HCT116 (cell line): Measurements from ENCODE around the gene REEP3. TPM values are rescaled to one million over a fixed set of nuclear protein-coding genes. Genes with fewer than 3 reads are reported as not detected.

Source experiments
- ATAC-seq: fragments of 200-7000 bp; cut with Tn5 transposase; 2 replicates; pipeline ENCODE4 v1.9.1; 2020; ENCODE audit warnings: mild to moderate bottlenecking, moderate library complexity
- BruUV-seq: library from RNA; stranded (reverse); fragments of 400-500 nt; replicated peaks from 2 replicates; lab custom pipeline; 2021; lab: Mats Ljungman, UMichigan
- CTCF ChIA-PET: fragments of 300-600 bp; sonication (Branson Sonifier 250); formaldehyde crosslinking; loops from one replicate; lab custom pipeline; 2021; ENCODE audit warnings: antibody characterized with exemption; lab: Charles Lee
- POLR2A ChIA-PET: fragments of 300-600, 350-600 bp; sonication (Branson Sonifier 250); formaldehyde crosslinking; loops from one replicate; lab custom pipeline; 2021; ENCODE audit warnings: antibody characterized with exemption; lab: Charles Lee
- RAD21 ChIA-PET, 2 experiments: fragments of 300-600 bp; sonication (Branson Sonifier 250); formaldehyde crosslinking; loops; one replicate each; lab custom pipeline; 2023; ENCODE audit warnings: low total read pairs in 2 of 2; ENCODE audit not compliant: uncharacterized antibody in 2 of 2, unreplicated experiment in 2 of 2, low non-redundant PET in 1 of 2; lab: Charles Lee
- DNase-seq: peaks from one replicate; pipeline ENCODE4 v3.0.0-alpha.2; 2010; ENCODE audit warnings: low read depth, low spot score
- H2AFZ ChIP-seq: fragments of 200-600 bp; shearing (Covaris generic), sonication (generic); 2 replicates; pipeline ENCODE4 v1.6.1; 2017; ENCODE audit warnings: low read depth, mixed run types, mixed read lengths, antibody characterized with exemption, low read length; ENCODE audit not compliant: poor library complexity, severe bottlenecking
- H3K27ac ChIP-seq: 2 replicates; pipeline ENCODE4 v1.5.1; 2012; ENCODE audit warnings: low read depth, low read length
- H3K27me3 ChIP-seq: fragments of 200-600 bp; sonication (generic); 2 replicates; pipeline ENCODE4 v1.6.1; 2016; ENCODE audit warnings: mixed run types, low read length, mixed read lengths; ENCODE audit not compliant: insufficient read depth
- H3K36me3 ChIP-seq, 2 experiments: fragments of 200-500 bp in 1 of 2; fragments of 200-600 bp in 1 of 2; sonication (Bioruptor generic) in 1 of 2; sonication (generic) in 1 of 2; 2 replicates each; pipeline versions ENCODE4 v1.5.1 to v1.6.1; 2014 to 2016; ENCODE audit warnings: low read length in 2 of 2, inconsistent platforms in 1 of 2, mixed read lengths in 1 of 2, mixed run types in 1 of 2; ENCODE audit not compliant: insufficient read depth in 2 of 2, control insufficient read depth in 1 of 2
- H3K4me1 ChIP-seq, 2 experiments: fragments of 200-600 bp in 1 of 2; sonication (generic) in 1 of 2; 2 replicates each; pipeline versions ENCODE4 v1.5.1 to v1.6.1; 2012 to 2017; ENCODE audit warnings: low read length in 2 of 2, inconsistent platforms in 1 of 2, mild to moderate bottlenecking in 1 of 2, mixed read lengths in 1 of 2, mixed run types in 1 of 2, moderate library complexity in 1 of 2; ENCODE audit not compliant: insufficient read depth in 2 of 2, control insufficient read depth in 1 of 2
- H3K4me2 ChIP-seq: fragments of 200-600 bp; sonication (generic); 2 replicates; pipeline ENCODE4 v1.6.1; 2017; ENCODE audit warnings: mixed run types, low read length, mixed read lengths
- H3K4me3 ChIP-seq, 2 experiments: fragments of 200-600 bp in 1 of 2; sonication (generic) in 1 of 2; replicated peaks in 1 of 2; 2 replicates each; pipeline ENCODE4 v1.5.1; 2011 to 2016; ENCODE audit warnings: low read length in 2 of 2, control low read depth in 1 of 2, low read depth in 1 of 2, mild to moderate bottlenecking in 1 of 2, mixed read lengths in 1 of 2, mixed run types in 1 of 2
- H3K79me2 ChIP-seq: fragments of 200-600 bp; sonication (generic); 2 replicates; pipeline ENCODE4 v1.6.1; 2017; ENCODE audit warnings: mild to moderate bottlenecking, mixed run types, low read length, moderate library complexity, mixed read lengths; ENCODE audit not compliant: insufficient read depth
- H3K9ac ChIP-seq: fragments of 200-600 bp; sonication (generic); 2 replicates; pipeline ENCODE4 v1.6.1; 2016; ENCODE audit warnings: low read length, mixed read lengths
- H3K9me2 ChIP-seq: fragments of 200-600 bp; sonication (generic), shearing (Covaris generic); 2 replicates; pipeline ENCODE4 v1.6.1; 2017; ENCODE audit warnings: mixed run types, mild to moderate bottlenecking, moderate library complexity; ENCODE audit not compliant: insufficient read depth
- H3K9me3 ChIP-seq, 2 experiments: fragments of 200-500 bp in 1 of 2; fragments of 200-600 bp in 1 of 2; sonication (Bioruptor generic) in 1 of 2; sonication (generic) in 1 of 2; 2 replicates each; pipeline ENCODE4 v1.6.1; 2014 to 2017; ENCODE audit warnings: low read length in 2 of 2, mixed read lengths in 2 of 2, inconsistent platforms in 1 of 2, low read depth in 1 of 2, mild to moderate bottlenecking in 1 of 2, mixed run types in 1 of 2, moderate library complexity in 1 of 2; ENCODE audit not compliant: control insufficient read depth in 1 of 2, insufficient read depth in 1 of 2
- H4K20me1 ChIP-seq: fragments of 200-600 bp; sonication (generic), shearing (Covaris generic); 2 replicates; pipeline ENCODE4 v1.6.1; 2017; ENCODE audit warnings: mixed run types, mild to moderate bottlenecking, moderate library complexity; ENCODE audit not compliant: insufficient read depth
- ATF3 ChIP-seq: IDR thresholded peaks from 2 replicates; pipeline ENCODE4 v1.6.1; 2012
- CEBPB ChIP-seq: IDR thresholded peaks from 2 replicates; pipeline ENCODE4 v1.6.1; 2012; ENCODE audit warnings: low read depth
- EGR1 ChIP-seq: IDR thresholded peaks from 2 replicates; pipeline ENCODE4 v1.6.1; 2012; ENCODE audit warnings: low read depth
- ELF1 ChIP-seq: IDR thresholded peaks from 2 replicates; pipeline ENCODE4 v1.6.1; 2012; ENCODE audit warnings: low read depth, borderline replicate concordance
- EZH2 ChIP-seq: fragments of 200-600 bp; sonication (generic); IDR thresholded peaks from 2 replicates; pipeline ENCODE4 v1.6.1; 2017; ENCODE audit warnings: antibody characterized with exemption, mixed run types
- EZH2phosphoT487 ChIP-seq: fragments of 200-600 bp; IDR thresholded peaks from 2 replicates; pipeline ENCODE4 v1.6.1; 2018; ENCODE audit warnings: antibody characterized with exemption, borderline replicate concordance
- FOSL1 ChIP-seq: IDR thresholded peaks from 2 replicates; pipeline ENCODE4 v1.6.1; 2012; ENCODE audit warnings: low read depth
- POLR2A ChIP-seq: IDR thresholded peaks from 2 replicates; pipeline ENCODE4 v1.7.0; 2011; ENCODE audit warnings: borderline replicate concordance; ENCODE audit not compliant: insufficient read depth, insufficient read length; ENCODE audit errors: extremely low read depth
- POLR2AphosphoS5 ChIP-seq: IDR thresholded peaks from 2 replicates; pipeline ENCODE4 v1.6.1; 2011; ENCODE audit warnings: mild to moderate bottlenecking, low read depth, low read length, moderate library complexity
- REST ChIP-seq: IDR thresholded peaks from 2 replicates; pipeline ENCODE4 v1.6.1; 2012; ENCODE audit warnings: low read depth
- SP1 ChIP-seq: IDR thresholded peaks from 2 replicates; pipeline ENCODE4 v1.6.1; 2012; ENCODE audit warnings: low read depth
- SRF ChIP-seq: IDR thresholded peaks from 2 replicates; pipeline ENCODE4 v1.6.1; 2012; ENCODE audit warnings: low read depth
- YY1 ChIP-seq: IDR thresholded peaks from 2 replicates; pipeline ENCODE4 v1.6.1; 2011; ENCODE audit warnings: low read length, low read depth, moderate library complexity, mild to moderate bottlenecking; ENCODE audit not compliant: insufficient replicate concordance; ENCODE audit errors: extremely low read depth
- ZFX ChIP-seq: fragments of 450-650 bp; IDR thresholded peaks from 2 replicates; pipeline ENCODE4 v1.6.1; 2017
- ZNF274 ChIP-seq: fragments of 200-500 bp; sonication (Bioruptor generic); IDR thresholded peaks from 2 replicates; pipeline ENCODE4 v1.6.1; 2014; ENCODE audit warnings: mild to moderate bottlenecking, low read depth, low read length, inconsistent platforms
- intact Hi-C: fragments of 100-400 bp; cut with micrococcal nuclease; formaldehyde crosslinking; loops from 2 replicates; pipeline ENCODE4 v1.10.0; 2022
- total RNA-seq: library from RNA; stranded (reverse); gene quantifications from one replicate; pipeline ENCODE4 v1.2.1, GENCODE V29; 2021; ENCODE audit not compliant: unreplicated experiment

Gene REEP3
- total RNA-seq, 1 experiment from 2014 or later: 41.3 TPM

- ATAC-seq: no peak
- intact Hi-C loops: no loop called here
Measured at GRCh38 chr10:63576501-63576900, 55.3 kb downstream of the REEP3 start.

More at GRCh38 chr10:63576501-63576900, 55.3 kb downstream of the REEP3 start:
- no peaks in the 10 kb centered on the region for H3K27me3 ChIP-seq
- BruUV-seq: no TSS peak
- no peaks in the 10 kb centered on the region for H3K4me1 ChIP-seq
- no peaks in the 10 kb centered on the region for H4K20me1 ChIP-seq
- H3K36me3 ChIP-seq: peaks cover 0 to 6% of the 10 kb centered on the region in 2 experiments; a peak in 1 of 4 replicates
- ChIA-PET CTCF (no interaction called here), POLR2A (no interaction called here), RAD21 (no interaction called here)
- no peak overlapping the region for H3K27ac ChIP-seq
- peaks cover 20% of the 10 kb centered on the region; the same call in 1 of the 2 replicates for H3K79me2 ChIP-seq
- DNase-seq: no peak
- H3K9me3 ChIP-seq: no peaks in the 10 kb centered on the region
- no peaks in the 10 kb centered on the region for H3K9me2 ChIP-seq
- TF ChIP-seq REST (no peak), FOSL1 (no peak), EZH2phosphoT487 (no peak), SP1 (no peak), EGR1 (no peak), ZNF274 (no peak), POLR2A (no peak), EZH2 (no peak), YY1 (no peak), CEBPB (no peak), ZFX (no peak), ATF3 (no peak), POLR2AphosphoS5 (no peak), SRF (no peak), ELF1 (no peak)
- H2AFZ ChIP-seq: no peak overlapping the region
- H3K4me3 ChIP-seq: no peak overlapping the region
- no peak overlapping the region for H3K9ac ChIP-seq
- H3K4me2 ChIP-seq: no peak overlapping the region
